H1 (cell line): Measurements from ENCODE around the gene TOP3A.

Source experiments
- CTCF ChIP-seq, 3 experiments: IDR thresholded peaks; 1 replicate in 2 of 3; 2 replicates in 1 of 3; pipeline versions ENCODE4 v1.5.1 to v1.6.1; 2011; ENCODE audit warnings: low read length in 3 of 3, mild to moderate bottlenecking in 3 of 3, inconsistent platforms in 2 of 3, low read depth in 1 of 3, moderate library complexity in 1 of 3; ENCODE audit not compliant: insufficient read depth in 1 of 3; ENCODE audit errors: control extremely low read depth in 1 of 3
- EP300 ChIP-seq, 2 experiments: IDR thresholded peaks; 1 replicate in 1 of 2; 2 replicates in 1 of 2; pipeline ENCODE4 v1.6.1; 2011 to 2012; ENCODE audit warnings: low read depth in 2 of 2, low read length in 2 of 2, mild to moderate bottlenecking in 2 of 2, borderline replicate concordance in 1 of 2, inconsistent platforms in 1 of 2, moderate library complexity in 1 of 2
- POLR2A ChIP-seq, 2 experiments: IDR thresholded peaks; 1 replicate in 1 of 2; 2 replicates in 1 of 2; pipeline ENCODE4 v1.6.1; 2011; ENCODE audit warnings: low read depth in 2 of 2, low read length in 2 of 2, mild to moderate bottlenecking in 2 of 2; ENCODE audit errors: control extremely low read depth in 1 of 2

GRCh38 chr17:18361837-18362697 is 47.3 kb upstream of the TOP3A start:
- no peak for TF ChIP-seq POLR2A (IDR thresholded peaks at IDR 0.05; ENCODE audit: control extremely low read depth in 1 of 2, low read depth in 2 of 2, low read length in 2 of 2)
- no peak for TF ChIP-seq EP300 (IDR thresholded peaks at IDR 0.05; ENCODE audit: borderline replicate concordance in 1 of 2, low read depth in 2 of 2, low read length in 2 of 2)
- TF ChIP-seq CTCF (IDR thresholded peaks at IDR 0.05; ENCODE audit: control extremely low read depth in 1 of 3, insufficient read depth in 1 of 3, low read depth in 1 of 3, low read length in 3 of 3) = no peak
